MM.1S (cell line): ENCODE results near the gene CATSPERZ.

Source experiments
- DNase-seq: peaks from one replicate; pipeline ENCODE4 v3.0.0-alpha.2; 2015
- H2AFZ ChIP-seq: fragments of 300-600 bp; sonication (generic); 2 replicates; pipeline ENCODE4 v1.6.0; 2016; ENCODE audit warnings: antibody characterized with exemption, low read length
- H3F3A ChIP-seq: fragments of 300-600 bp; sonication (generic); 2 replicates; pipeline ENCODE4 v1.6.1; 2016; ENCODE audit warnings: mild to moderate bottlenecking, antibody characterized with exemption, low read length, moderate library complexity, mixed read lengths; ENCODE audit not compliant: insufficient read depth
- H3K27ac ChIP-seq: fragments of 300-600 bp; sonication (generic); 2 replicates; pipeline ENCODE4 v1.5.1; 2016; ENCODE audit warnings: mild to moderate bottlenecking, low read length
- H3K27me3 ChIP-seq: fragments of 300-600 bp; sonication (generic); replicated peaks from 2 replicates; pipeline ENCODE4 v1.6.0; 2016; ENCODE audit warnings: low read length; ENCODE audit not compliant: insufficient read depth
- H3K36me3 ChIP-seq: fragments of 300-600 bp; sonication (generic); replicated peaks from 2 replicates; pipeline ENCODE4 v1.6.1; 2016; ENCODE audit warnings: mild to moderate bottlenecking, low read length, mixed read lengths; ENCODE audit not compliant: insufficient read depth
- H3K4me1 ChIP-seq: fragments of 300-600 bp; sonication (generic); 2 replicates; pipeline ENCODE4 v1.6.1; 2016; ENCODE audit warnings: low read length, mixed read lengths
- H3K4me2 ChIP-seq: fragments of 300-600 bp; sonication (generic); 2 replicates; pipeline ENCODE4 v1.6.0; 2016; ENCODE audit warnings: low read depth, low read length
- H3K4me3 ChIP-seq: fragments of 300-600 bp; sonication (generic); 2 replicates; pipeline ENCODE4 v1.5.1; 2016; ENCODE audit warnings: low read length, mixed read lengths
- H3K79me2 ChIP-seq: fragments of 300-600 bp; sonication (generic); 2 replicates; pipeline ENCODE4 v1.6.1; 2016; ENCODE audit warnings: mixed run types, low read length, mixed read lengths
- H3K9ac ChIP-seq: fragments of 300-600 bp; sonication (generic); 2 replicates; pipeline ENCODE4 v1.6.1; 2016; ENCODE audit warnings: low read length, mixed read lengths
- H3K9me2 ChIP-seq: fragments of 300-600 bp; sonication (generic); replicated peaks from 2 replicates; pipeline ENCODE4 v1.6.1; 2016; ENCODE audit warnings: mild to moderate bottlenecking, low read length, mixed read lengths; ENCODE audit not compliant: insufficient read depth
- H3K9me3 ChIP-seq: fragments of 300-600 bp; sonication (generic); replicated peaks from 2 replicates; pipeline ENCODE4 v1.6.1; 2016; ENCODE audit warnings: mild to moderate bottlenecking, low read length, mixed read lengths; ENCODE audit not compliant: insufficient read depth
- H4K20me1 ChIP-seq: fragments of 300-600 bp; sonication (generic); 2 replicates; pipeline ENCODE4 v1.6.1; 2016; ENCODE audit warnings: mild to moderate bottlenecking, low read length, moderate library complexity, mixed read lengths; ENCODE audit not compliant: insufficient read depth
- CTCF ChIP-seq: fragments of 300-600 bp; sonication (generic); IDR thresholded peaks from 2 replicates; pipeline ENCODE4 v1.5.1; 2016; ENCODE audit warnings: antibody characterized with exemption, low read length, mixed read lengths
- EZH2 ChIP-seq: fragments of 300-600 bp; sonication (generic); optimal IDR thresholded peaks from 2 replicates; pipeline ENCODE3; 2017; ENCODE audit warnings: low read depth, mild to moderate bottlenecking, antibody characterized with exemption, low read length, mixed read lengths
- EZH2phosphoT487 ChIP-seq: fragments of 300-600 bp; sonication (generic); IDR thresholded peaks from 2 replicates; pipeline ENCODE4 v1.6.1; 2018; ENCODE audit warnings: antibody characterized with exemption, low read length

The CATSPERZ gene

GRCh38 chr11:64348383-64349024 is 48.3 kb downstream of the CATSPERZ start:
- TF ChIP-seq EZH2: no peak
- no peak for TF ChIP-seq CTCF
- no peak for TF ChIP-seq EZH2phosphoT487
- Histone ChIP-seq H3K9me2 (no peaks in the 10 kb centered on the region), H3K9ac (no peak overlapping the region)

GRCh38 chr11:64349025-64349387 is 48.8 kb downstream of the CATSPERZ start:
- DNase-seq: no peak
- Histone ChIP-seq H3K4me1 (no peaks in the 10 kb centered on the region), H3K79me2 (0 out of 2 replicates have a peak, but pooled peaks cover 3% of the 10 kb centered on the region), H3K36me3 (no peaks in the 10 kb centered on the region), H3K4me2 (no peak overlapping the region), H3K9me3 (no peaks in the 10 kb centered on the region), H2AFZ (no peak overlapping the region), H3F3A (no peaks in the 10 kb centered on the region), H4K20me1 (no peaks in the 10 kb centered on the region), H3K9ac (no peak overlapping the region), H3K9me2 (no peaks in the 10 kb centered on the region), H3K27ac (no peak overlapping the region), H3K4me3 (no peak overlapping the region), H3K27me3 (no peaks in the 10 kb centered on the region)
- TF ChIP-seq EZH2 (no peak), CTCF (no peak), EZH2phosphoT487 (no peak)

More at GRCh38 chr11:64348383-64349024, 48.3 kb downstream of the CATSPERZ start:
- Histone ChIP-seq H3K36me3 (no peaks in the 10 kb centered on the region), H3F3A (no peaks in the 10 kb centered on the region), H3K4me2 (no peak overlapping the region), H3K4me3 (no peak overlapping the region), H3K4me1 (no peaks in the 10 kb centered on the region), H3K9me3 (no peaks in the 10 kb centered on the region), H2AFZ (no peak overlapping the region), H3K79me2 (peaks cover 5% of the 10 kb centered on the region; the same call in 1 of the 2 replicates), H4K20me1 (no peaks in the 10 kb centered on the region), H3K27ac (no peak overlapping the region), H3K27me3 (no peaks in the 10 kb centered on the region)
- no peak for DNase-seq

GRCh38 chr11:64349404-64349803 is 49.2 kb downstream of the CATSPERZ start:
- Histone ChIP-seq H3K4me1 (no peaks in the 10 kb centered on the region), H3K9me3 (no peaks in the 10 kb centered on the region), H3K4me2 (no peak overlapping the region), H3K9ac (no peak overlapping the region), H3K27ac (no peak overlapping the region), H3K9me2 (no peaks in the 10 kb centered on the region), H3K36me3 (no peaks in the 10 kb centered on the region), H4K20me1 (no peaks in the 10 kb centered on the region), H3K79me2 (0 out of 2 replicates have a peak, but pooled peaks cover 1% of the 10 kb centered on the region), H3K4me3 (no peak overlapping the region), H3F3A (no peaks in the 10 kb centered on the region), H3K27me3 (no peaks in the 10 kb centered on the region), H2AFZ (no peak overlapping the region)
- TF ChIP-seq CTCF (no peak), EZH2phosphoT487 (no peak), EZH2 (no peak)
- no peak for DNase-seq
